HL-60 (cell line): ENCODE results near the gene NFIA.

Source experiments
- DNase-seq, 2 experiments: peaks; one replicate each; pipeline ENCODE4 v3.0.0-alpha.2; 2010 to 2020; ENCODE audit warnings: low read depth in 1 of 2, low spot score in 1 of 2
- H3K27ac ChIP-seq: fragments of 250-450 bp; sonication (Bioruptor Pico); replicated peaks from 2 replicates; pipeline ENCODE4 v1.5.1; 2020; ENCODE audit warnings: mild to moderate bottlenecking, moderate library complexity
- H3K27me3 ChIP-seq: fragments of 250-450 bp; sonication (Bioruptor Pico); 2 replicates; pipeline ENCODE4 v1.5.1; 2021; ENCODE audit warnings: mild to moderate bottlenecking, moderate library complexity; ENCODE audit not compliant: insufficient read depth, poor library complexity, severe bottlenecking
- H3K4me3 ChIP-seq: replicated peaks from 2 replicates; pipeline ENCODE4 v1.5.1; 2011; ENCODE audit warnings: mild to moderate bottlenecking, control low read depth, low read length; ENCODE audit not compliant: insufficient read depth
- GABPA ChIP-seq: IDR thresholded peaks from 2 replicates; pipeline ENCODE4 v1.6.1; 2012; ENCODE audit warnings: low read depth
- POLR2AphosphoS5 ChIP-seq: IDR thresholded peaks from 2 replicates; pipeline ENCODE4 v1.6.1; 2012; ENCODE audit warnings: low read depth
- REST ChIP-seq: IDR thresholded peaks from 2 replicates; pipeline ENCODE4 v1.6.1; 2012; ENCODE audit warnings: low read depth; ENCODE audit not compliant: insufficient replicate concordance
- SPI1 ChIP-seq: IDR thresholded peaks from 2 replicates; pipeline ENCODE4 v1.6.1; 2012; ENCODE audit warnings: low read depth, mild to moderate bottlenecking, borderline replicate concordance
- TF ChIP-seq, protein P1 (sequence below): IDR thresholded peaks from one replicate; pipeline ENCODE4 v1.5.1; 2011; ENCODE audit warnings: low read length, control low read depth, inconsistent platforms; ENCODE audit not compliant: insufficient read depth

NFIA gene

GRCh38 chr1:61245696-61246400 lies 163.5 kb downstream of the NFIA start:
- no peak overlapping the region for H3K27ac ChIP-seq
- TF ChIP-seq POLR2AphosphoS5 (no peak), SPI1 (peak; percentile 50; the same call in 1 of the 2 replicates), REST (no peak)
- DNase-seq: no peak

DNA sequence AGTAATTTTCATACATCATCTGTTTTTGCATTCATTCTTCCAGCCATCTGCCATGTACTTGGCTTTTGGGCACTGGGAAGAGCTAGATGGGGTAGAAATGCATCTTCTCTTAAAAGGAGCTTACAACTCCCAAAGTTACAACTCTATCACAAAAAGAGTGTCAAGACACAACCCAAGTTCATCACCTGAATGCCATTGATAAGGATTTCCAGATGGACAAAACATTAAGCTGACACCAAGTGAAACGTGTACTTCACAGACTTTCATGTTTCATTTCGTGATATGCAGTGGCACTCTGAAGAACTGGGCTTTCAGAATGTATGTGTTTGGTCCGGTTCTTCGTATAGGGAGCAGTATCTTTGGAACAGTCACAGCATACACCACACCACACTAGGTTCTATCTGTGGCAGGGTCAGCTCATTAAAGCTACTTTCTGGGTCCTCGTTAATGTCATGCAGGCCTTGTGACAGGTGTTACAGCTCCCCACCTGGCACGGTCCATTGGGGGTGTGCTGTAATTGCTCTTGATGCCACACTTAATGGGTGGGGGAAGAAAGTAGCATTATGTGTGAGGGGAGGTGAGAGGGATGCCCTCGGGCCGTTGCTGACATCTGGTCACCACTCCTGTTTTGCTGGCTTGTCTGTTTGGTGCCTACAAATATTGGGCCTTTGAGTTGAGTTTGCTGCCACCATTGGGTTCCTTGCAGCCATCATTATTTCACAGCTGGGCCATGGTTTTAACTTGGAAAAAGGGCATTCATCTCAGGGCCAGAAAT lies 164.9 kb downstream of the NFIA start:
- TF ChIP-seq SPI1: no peak
- TF ChIP-seq, protein P1, sequence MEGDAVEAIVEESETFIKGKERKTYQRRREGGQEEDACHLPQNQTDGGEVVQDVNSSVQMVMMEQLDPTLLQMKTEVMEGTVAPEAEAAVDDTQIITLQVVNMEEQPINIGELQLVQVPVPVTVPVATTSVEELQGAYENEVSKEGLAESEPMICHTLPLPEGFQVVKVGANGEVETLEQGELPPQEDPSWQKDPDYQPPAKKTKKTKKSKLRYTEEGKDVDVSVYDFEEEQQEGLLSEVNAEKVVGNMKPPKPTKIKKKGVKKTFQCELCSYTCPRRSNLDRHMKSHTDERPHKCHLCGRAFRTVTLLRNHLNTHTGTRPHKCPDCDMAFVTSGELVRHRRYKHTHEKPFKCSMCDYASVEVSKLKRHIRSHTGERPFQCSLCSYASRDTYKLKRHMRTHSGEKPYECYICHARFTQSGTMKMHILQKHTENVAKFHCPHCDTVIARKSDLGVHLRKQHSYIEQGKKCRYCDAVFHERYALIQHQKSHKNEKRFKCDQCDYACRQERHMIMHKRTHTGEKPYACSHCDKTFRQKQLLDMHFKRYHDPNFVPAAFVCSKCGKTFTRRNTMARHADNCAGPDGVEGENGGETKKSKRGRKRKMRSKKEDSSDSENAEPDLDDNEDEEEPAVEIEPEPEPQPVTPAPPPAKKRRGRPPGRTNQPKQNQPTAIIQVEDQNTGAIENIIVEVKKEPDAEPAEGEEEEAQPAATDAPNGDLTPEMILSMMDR: no peak
- TF ChIP-seq REST: no peak
- no peak for DNase-seq
- no peak overlapping the region for H3K4me3 ChIP-seq
- H3K27ac ChIP-seq: peak overlapping the region; percentile 41
- H3K27me3 ChIP-seq: no peaks in the 10 kb centered on the region

More at GRCh38 chr1:61245696-61246400, 163.5 kb downstream of the NFIA start:
- Histone ChIP-seq H3K4me3 (no peak overlapping the region), H3K27me3 (no peaks in the 10 kb centered on the region)

- Histone ChIP-seq H3K27me3 (no peaks in the 10 kb centered on the region), H3K27ac (peak overlapping the region; percentile 41), H3K4me3 (no peak overlapping the region)
- peak; percentile 32 to 44 for DNase-seq
- no peak for TF ChIP-seq REST
- TF ChIP-seq GABPA: no peak
- peak; percentile 50; the same call in 1 of the 2 replicates for TF ChIP-seq SPI1
These were observed 165.8 kb downstream of the NFIA start for GRCh38 chr1:61247881-61248752.
